Lower leg skin (tissue), 4 donors: ENCODE measurements around the gene DCDC2B. TPM values are rescaled to one million over a fixed set of nuclear protein-coding genes. Genes with fewer than 3 reads are reported as not detected.

Experiments
- DNase-seq, 2 donors: peaks; one replicate each; pipeline ENCODE4 v3.0.0-alpha.2; 2019; ENCODE audit warnings: low spot score in 2 of 2
- H3K4me3 ChIP-seq: fragments of 200-600 bp; sonication (generic); 2 replicates; pipeline ENCODE4 v1.5.1; 2017; ENCODE audit warnings: mild to moderate bottlenecking, low read depth; ENCODE audit not compliant: poor library complexity, severe bottlenecking
- POLR2A ChIP-seq, 2 donors: fragments of 450-650 bp; IDR thresholded peaks; one replicate each; pipeline ENCODE4 v1.6.1; 2016 to 2017; ENCODE audit warnings: antibody characterized with exemption in 2 of 2, mild to moderate bottlenecking in 1 of 2, moderate library complexity in 1 of 2
- WGBS, 2 donors: methylation state at CpG; one replicate each; pipeline ENCODE4 v1.1.5; 2018; 5-methylcytosine and 5-hydroxymethylcytosine counted together
- intact Hi-C: fragments of 100-400 bp; cut with DNase I; formaldehyde crosslinking; loops from one replicate; pipeline ENCODE4 v1.15.0; 2023; ENCODE audit warnings: low total_unique reads
- total RNA-seq, 4 donors: library from RNA; depleted of rRNA; stranded (reverse); fragments of >200 nt; gene quantifications; one replicate each; pipeline ENCODE4 v1.1.0, GENCODE V29; 2016
- TF ChIP-seq, protein P1 (sequence below), 3 donors: fragments of 450-650 bp; IDR thresholded peaks; one replicate each; pipeline ENCODE4 v1.5.1; 2016; ENCODE audit warnings: antibody characterized with exemption in 3 of 3, mild to moderate bottlenecking in 3 of 3, moderate library complexity in 2 of 3

The DCDC2B gene
- total RNA-seq, 4 donors from 2014 or later: not detected

DNA sequence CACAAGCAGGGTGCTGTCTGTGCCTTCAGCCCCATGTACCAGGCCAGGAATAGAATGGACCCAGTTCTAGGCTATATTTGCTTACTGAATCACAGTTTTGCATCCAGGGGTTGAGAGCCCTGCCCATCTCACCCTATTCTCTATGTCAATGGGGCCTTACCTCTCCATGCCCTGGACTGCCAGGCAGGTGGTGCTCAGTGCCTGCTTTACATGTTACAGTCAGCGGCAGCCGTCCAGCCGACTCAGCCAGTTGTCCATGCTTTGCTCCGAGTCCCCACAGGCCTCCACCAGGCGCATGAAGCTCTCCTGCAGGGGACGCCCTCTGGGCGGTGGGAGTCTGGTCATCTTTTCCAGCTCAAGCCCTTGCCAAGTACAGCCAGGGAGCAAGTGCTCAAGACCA, 25.9 kb downstream of the DCDC2B start:
- intact Hi-C loops: no loop called here
- WGBS, 2 donors: 90 to 91% methylated on average over 7 of the region's 7 CpGs
- H3K4me3 ChIP-seq: no peak overlapping the region
- no peak for DNase-seq
- TF ChIP-seq, protein P1, sequence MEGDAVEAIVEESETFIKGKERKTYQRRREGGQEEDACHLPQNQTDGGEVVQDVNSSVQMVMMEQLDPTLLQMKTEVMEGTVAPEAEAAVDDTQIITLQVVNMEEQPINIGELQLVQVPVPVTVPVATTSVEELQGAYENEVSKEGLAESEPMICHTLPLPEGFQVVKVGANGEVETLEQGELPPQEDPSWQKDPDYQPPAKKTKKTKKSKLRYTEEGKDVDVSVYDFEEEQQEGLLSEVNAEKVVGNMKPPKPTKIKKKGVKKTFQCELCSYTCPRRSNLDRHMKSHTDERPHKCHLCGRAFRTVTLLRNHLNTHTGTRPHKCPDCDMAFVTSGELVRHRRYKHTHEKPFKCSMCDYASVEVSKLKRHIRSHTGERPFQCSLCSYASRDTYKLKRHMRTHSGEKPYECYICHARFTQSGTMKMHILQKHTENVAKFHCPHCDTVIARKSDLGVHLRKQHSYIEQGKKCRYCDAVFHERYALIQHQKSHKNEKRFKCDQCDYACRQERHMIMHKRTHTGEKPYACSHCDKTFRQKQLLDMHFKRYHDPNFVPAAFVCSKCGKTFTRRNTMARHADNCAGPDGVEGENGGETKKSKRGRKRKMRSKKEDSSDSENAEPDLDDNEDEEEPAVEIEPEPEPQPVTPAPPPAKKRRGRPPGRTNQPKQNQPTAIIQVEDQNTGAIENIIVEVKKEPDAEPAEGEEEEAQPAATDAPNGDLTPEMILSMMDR (IDR thresholded peaks at IDR 0.05): no peak
- no peak for TF ChIP-seq POLR2A (IDR thresholded peaks at IDR 0.05)

- no peak for DNase-seq
- WGBS, 2 donors: 45 to 54% methylated on average over 4 of the region's 4 CpGs
- intact Hi-C loops: no loop called here
- no peak overlapping the region for H3K4me3 ChIP-seq
- TF ChIP-seq, protein P1 (IDR thresholded peaks at IDR 0.05): no peak
- TF ChIP-seq POLR2A (IDR thresholded peaks at IDR 0.05): no peak
These were observed 30.4 kb downstream of the DCDC2B start for GRCh38 chr1:32239337-32239736.

DNA sequence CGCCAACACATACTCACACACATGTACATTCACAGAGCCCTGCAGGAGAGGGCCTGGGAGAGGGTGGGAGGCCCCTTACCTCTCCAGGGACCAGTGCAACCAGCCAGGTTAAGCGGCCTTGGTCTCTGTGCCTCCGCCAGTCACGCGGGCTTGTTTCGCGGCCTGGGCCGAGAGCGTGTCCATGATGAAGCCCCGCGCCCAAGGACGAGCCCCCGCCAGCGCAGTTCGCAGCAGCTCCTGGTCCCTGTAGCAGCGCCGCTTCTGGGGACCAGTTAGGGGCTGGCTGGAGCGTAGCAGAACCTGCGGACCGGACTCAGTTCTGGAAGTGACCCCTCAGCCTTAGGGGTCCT, 30.9 kb downstream of the DCDC2B start:
- TF ChIP-seq POLR2A (IDR thresholded peaks at IDR 0.05): no peak
- TF ChIP-seq, protein P1 (IDR thresholded peaks at IDR 0.05): no peak
- intact Hi-C loops: no loop called here
- 61 to 63% methylated on average over 9 to 20 of the region's 20 CpGs for whole genome bisulfite sequencing, 2 donors
- H3K4me3 ChIP-seq: no peak overlapping the region
- no peak for DNase-seq

GRCh38 chr1:32240140-32240951, 31.5 kb downstream of the DCDC2B start:
- intact Hi-C loops: no loop called here
- H3K4me3 ChIP-seq: peak overlapping the region; percentile 36
- WGBS, 2 donors: 4 to 6% methylated on average over 44 to 57 of the region's 62 CpGs
- no peak for TF ChIP-seq POLR2A (IDR thresholded peaks at IDR 0.05)
- TF ChIP-seq, protein P1 (IDR thresholded peaks at IDR 0.05): no peak
- DNase-seq: peak in 1 of 2 donors; percentile 95

DNA sequence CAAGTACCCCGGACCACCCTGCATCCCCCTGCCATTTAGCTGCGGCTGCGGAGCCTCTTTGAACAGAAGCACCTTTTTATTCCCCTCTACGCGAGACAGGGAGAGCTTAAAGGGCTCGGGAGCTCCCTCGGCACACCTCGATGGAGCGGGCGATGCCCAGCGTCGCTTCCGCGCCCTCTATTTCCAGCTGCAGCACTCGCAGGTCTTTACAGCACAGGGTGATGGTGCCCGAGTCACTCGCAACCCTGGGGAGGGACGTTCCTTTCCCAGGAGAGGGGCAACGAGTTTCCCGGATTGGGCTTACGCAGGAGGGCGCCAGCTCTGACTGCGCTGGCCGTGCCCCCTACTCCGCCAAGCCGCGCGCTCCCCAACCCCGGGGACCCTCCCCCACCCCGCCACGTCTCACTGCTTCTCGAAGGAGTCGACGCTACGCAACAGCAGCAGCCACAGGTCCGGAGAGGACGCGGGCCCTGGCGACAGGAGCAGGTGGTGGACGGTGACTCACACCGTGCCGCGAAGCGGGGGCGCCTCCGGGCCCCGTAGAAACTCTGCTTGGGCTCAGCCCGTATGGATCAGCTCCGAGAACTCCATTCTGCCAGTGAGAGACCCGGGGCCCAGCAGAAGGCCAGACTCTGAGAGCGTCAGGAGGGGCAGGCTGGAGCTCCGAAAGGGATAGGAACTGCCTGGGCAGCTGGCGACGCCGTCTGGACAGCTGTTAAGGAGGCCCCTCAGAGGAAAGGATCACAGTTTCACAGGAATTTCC, 32.3 kb downstream of the DCDC2B start:
- peak overlapping the region; percentile 36 for H3K4me3 ChIP-seq
- TF ChIP-seq, protein P1 (IDR thresholded peaks at IDR 0.05): no peak
- TF ChIP-seq POLR2A (IDR thresholded peaks at IDR 0.05): no peak
- WGBS, 2 donors: 2% methylated on average over 20 to 33 of the region's 55 CpGs
- DNase-seq: peak in 1 of 2 donors; percentile 91
- intact Hi-C loops: no loop called here
